8988T (cell line): ENCODE data around the gene ETS2.
"Not testable (repeated sequence)": the region's sequence is repeated elsewhere in the genome, so short reads cannot be mapped to it uniquely, and the experiment has no call there.

ENCODE experiments used
- DNase-seq: peaks from one replicate; pipeline ENCODE4 v3.0.0; 2011

The ETS2 gene

GRCh38 chr21:38819051-38819718, 13.5 kb downstream of the ETS2 start:
- DNase-seq, result no peak

DNA sequence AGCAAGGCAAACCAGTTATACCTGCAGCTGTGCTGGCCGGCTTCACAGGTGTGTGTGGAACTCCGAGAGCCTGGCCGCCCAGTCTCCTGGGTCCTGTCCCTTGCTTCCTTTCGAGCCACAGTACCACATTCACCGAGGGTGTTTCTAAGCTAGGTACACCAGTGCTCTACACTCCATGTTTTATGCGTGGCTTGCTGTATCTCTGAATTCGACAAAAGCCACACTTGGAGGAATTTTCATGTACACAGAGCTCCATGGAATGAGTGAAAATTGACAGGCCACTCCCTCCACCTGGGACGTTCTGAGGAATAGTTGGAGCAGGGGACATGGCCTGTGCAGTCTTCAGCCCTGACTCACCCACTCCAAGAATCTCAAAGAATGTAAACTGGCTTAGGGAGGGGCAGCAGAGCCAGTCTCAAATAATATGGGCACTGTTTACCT, 14.0 kb downstream of the ETS2 start:
- DNase-seq, result peak; percentile 51

DNA sequence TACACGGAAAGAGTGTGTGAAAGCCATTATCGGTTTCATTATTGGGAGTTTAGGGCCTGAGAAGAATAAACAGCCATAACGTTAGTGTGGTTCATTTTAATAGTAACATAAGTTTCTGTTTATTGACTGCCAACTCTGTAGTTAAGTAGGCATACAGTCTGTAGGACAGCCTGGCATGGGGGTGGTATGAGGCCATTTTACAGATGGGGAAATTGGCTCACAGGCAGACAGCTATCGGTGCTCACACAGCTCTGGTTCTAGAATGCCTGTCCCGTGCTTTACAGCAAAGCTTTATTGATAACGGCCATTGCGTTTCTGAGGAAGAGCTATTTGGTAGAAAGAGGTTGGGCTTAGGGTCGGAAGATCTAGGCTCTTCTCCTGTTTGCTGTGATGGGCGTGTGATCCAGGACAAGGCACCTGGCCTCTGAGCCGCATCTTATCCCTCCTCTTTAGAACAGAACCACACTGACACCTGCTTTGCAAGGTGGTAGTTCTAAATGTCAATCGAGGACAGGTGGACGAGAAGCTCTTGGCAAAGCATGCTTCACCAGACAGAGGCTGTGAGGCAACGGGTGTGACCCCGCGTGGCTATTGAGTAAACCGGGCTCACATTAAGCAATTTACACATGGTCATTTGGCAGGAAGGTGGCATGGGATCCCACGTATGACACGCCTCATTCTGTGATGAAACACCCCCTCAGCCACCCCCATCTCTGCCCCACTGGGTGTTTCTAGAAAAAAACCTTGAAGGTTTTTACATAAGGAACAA, 14.9 kb downstream of the ETS2 start:
- DNase-seq, result no peak

GRCh38 chr21:38821248-38821647, 15.5 kb downstream of the ETS2 start:
- no peak for DNase-seq

- DNase-seq, result no peak
Measured at GRCh38 chr21:38821959-38822682, 16.4 kb downstream of the ETS2 start.

DNA sequence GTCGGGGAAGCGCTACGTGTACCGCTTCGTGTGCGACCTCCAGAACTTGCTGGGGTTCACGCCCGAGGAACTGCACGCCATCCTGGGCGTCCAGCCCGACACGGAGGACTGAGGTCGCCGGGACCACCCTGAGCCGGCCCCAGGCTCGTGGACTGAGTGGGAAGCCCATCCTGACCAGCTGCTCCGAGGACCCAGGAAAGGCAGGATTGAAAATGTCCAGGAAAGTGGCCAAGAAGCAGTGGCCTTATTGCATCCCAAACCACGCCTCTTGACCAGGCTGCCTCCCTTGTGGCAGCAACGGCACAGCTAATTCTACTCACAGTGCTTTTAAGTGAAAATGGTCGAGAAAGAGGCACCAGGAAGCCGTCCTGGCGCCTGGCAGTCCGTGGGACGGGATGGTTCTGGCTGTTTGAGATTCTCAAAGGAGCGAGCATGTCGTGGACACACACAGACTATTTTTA, 17.1 kb downstream of the ETS2 start:
- no peak for DNase-seq

- no peak for DNase-seq
Measured at GRCh38 chr21:38823737-38824123, 18.0 kb downstream of the ETS2 start.

- DNase-seq, result no peak
Measured at GRCh38 chr21:38824124-38824822, 18.5 kb downstream of the ETS2 start.

- DNase-seq, result no peak
Measured at GRCh38 chr21:38825269-38825668, 19.5 kb downstream of the ETS2 start.

- no peak for DNase-seq
Measured at GRCh38 chr21:38825921-38826320, 20.2 kb downstream of the ETS2 start.

DNA sequence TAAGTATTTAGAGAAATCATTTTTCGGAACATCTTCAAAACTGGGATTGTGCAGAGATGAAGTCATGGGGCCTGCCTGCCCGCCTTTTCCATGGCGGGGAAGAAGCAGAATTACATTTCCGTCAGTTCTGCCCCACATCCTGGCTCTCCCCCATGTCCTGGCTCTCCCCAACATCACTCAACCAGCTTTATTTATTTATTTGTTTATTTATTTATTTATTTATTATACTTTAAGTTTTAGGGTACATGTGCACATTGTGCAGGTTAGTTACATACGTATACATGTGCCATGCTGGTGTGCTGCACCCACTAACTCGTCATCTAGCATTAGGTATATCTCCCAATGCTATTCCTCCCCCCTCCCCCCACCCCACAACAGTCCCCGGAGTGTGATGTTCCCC, 22.4 kb downstream of the ETS2 start:
- DNase-seq, result not testable (repeated sequence)

DNA sequence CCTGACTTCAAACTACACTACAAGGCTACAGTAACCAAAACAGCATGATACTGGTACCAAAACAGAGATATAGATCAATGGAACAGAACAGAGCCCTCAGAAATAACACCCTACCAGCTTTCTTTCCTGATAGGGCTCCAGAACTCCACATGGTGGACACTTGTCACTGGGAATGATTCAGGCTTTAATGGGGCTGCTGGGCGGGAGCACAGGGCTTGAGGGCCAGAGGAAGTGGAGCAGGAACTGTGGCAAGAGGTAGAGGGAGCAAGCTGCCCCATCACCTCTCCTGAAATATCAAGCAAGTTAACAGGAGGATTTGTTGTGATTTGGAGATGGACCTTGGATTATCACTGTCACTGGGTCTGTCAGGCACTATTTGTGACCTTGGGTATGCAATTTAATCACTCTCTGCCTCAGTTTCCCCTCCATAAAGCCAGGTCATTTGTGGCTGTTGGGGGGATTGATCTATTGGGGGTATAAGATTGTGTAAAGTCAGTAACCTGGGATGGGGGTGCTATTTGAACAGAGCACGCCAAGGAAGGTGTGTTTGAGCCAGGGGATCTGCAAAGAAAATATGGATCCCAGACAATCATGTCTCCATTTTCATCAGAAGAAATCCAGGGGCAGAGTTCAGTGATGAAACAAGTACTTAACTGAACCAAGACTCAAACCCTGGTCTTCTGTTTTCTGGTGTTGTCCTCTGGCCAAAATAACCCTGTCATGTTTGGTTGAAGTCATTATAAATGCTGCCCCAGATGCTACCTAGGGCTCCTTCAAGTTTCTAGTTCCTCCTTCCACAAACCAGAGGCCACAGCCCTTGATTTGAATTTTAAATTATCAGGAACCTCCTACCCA, 25.2 kb downstream of the ETS2 start:
- no peak for DNase-seq

DNA sequence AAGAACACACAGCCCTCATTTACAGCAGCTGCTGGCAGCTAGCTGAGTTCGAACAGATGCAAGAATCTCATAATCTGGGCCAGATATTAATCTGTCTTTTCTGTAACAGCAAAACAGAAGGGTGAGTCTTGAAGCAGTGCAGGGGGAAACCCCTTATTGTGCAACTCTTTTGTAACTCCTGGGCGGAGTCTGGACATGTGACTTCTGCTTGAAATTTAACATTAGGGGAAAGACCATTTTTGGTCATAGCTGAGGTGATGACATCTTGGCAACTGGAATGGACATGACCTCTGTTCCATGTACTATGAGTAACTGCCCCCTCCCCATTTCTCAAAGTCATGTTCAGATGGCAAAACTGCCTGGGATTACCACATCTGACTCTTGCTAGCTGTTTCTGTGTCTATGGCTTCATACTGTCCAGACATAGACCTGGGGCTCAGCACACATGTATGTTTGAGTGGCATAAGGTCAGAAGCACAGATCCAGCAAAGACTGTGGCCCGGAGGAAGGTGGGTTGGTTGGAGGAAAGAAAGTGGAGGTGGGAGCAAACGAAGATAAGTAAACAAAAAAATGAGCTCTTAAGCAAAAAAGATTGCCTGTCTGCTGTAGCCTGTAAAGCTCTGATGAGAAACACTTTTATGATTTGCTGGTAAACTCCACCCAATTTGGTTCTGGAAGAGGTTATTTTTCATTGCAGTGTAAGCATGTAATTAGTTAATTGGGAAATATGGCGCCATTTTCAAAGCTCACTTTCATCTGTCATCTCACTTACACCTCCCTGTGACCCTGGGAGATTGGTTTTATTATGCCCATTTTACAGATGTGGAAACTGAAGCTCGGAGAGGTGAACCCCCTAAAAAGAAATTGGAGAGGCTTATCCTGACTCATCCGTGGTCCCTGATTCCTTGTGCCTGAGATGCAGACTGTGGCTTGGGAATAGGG, 26.1 kb downstream of the ETS2 start:
- DNase-seq, result no peak

DNA sequence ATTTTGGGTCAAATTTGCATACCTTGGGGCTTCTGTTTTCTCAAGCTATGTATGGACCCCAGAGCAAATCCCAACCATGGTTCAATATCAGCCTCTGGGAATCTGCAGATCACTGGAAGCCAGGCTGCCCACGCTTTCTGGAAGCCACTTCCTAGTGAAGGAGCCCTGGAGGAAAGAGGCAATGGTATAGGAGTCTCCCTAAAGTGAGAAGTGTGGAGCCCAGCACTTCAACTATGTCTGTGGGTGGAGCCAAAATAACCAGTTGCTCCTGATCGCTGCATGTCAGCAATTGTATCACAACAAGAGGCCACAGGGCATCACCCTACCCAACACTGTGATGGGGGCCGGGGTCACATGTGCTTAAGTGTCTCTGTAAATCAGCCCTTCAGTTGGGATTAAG, 26.9 kb downstream of the ETS2 start:
- DNase-seq, result no peak

GRCh38 chr21:38833117-38833516, 27.4 kb downstream of the ETS2 start:
- no peak for DNase-seq

DNA sequence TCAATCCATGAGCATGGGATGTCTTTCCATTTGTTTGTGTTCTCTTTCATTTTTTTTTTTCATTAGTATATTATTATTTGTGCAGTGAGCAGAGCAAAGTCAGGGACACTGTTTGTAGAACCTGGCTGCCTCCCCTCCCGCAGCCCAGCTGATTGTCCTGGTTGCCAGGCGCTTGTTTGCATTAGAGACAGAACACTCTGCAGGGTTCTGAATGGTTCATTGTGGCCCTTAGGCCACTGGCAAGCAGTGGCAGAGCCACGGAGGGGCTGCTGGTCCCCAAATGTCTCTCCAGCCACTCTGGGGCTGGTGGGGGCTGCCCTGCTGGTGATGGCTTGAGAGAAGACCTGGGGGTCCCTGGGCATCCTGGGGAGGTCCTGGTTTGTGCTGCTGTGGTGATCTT, 29.0 kb downstream of the ETS2 start:
- no peak for DNase-seq

DNA sequence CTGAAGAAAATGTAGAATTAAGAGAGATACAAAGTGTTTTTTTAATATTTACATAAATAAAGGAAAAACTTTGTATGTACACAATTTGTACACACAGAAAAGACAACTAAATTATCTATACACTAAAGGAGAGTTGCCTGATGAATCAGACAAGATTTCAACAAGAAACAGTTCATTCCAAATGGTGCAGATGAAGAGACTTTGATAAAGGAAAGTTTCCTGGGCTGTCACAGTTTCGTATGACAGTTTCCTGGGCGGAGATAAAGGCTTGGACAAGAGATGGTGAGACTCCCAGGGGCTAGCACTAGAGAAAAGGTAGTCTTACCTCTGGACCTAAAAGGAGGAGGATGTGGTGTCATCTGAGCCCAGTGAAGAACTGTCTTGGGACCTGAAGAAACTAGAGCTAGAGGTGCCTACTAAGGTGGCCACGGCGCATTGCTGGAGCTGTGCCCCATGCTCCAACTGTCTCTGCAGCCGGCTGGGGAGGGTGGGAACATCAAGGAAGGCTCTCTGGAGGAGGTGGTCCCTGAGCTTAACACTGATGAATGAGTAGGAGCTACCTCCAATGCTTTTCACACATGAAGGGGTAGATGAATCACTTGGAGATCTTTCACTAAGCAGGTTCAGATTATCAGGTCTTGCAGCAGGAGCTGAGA, 32.2 kb downstream of the ETS2 start:
- no peak for DNase-seq

- no peak for DNase-seq
Measured at GRCh38 chr21:38838598-38839327, 33.0 kb downstream of the ETS2 start.
